Measurements from ENCODE around the gene MAP1B. TPM values are rescaled to one million over a fixed set of nuclear protein-coding genes. Genes with fewer than 3 reads are reported as not detected.
"Not testable (repeated sequence)": the region's sequence is repeated elsewhere in the genome, so short reads cannot be mapped to it uniquely, and the experiment has no call there.

Gene MAP1B
- total RNA-seq, 1 experiment from 2014 or later, result 19.2 TPM

- Histone ChIP-seq H3K4me3 (no peak overlapping the region), H3K27ac (no peak overlapping the region), H3K9me3 (replicated peaks) (no peaks in the 10 kb centered on the region), H3K27me3 (no peaks in the 10 kb centered on the region), H3K36me3 (no peaks in the 10 kb centered on the region), H3K4me1 (no peaks in the 10 kb centered on the region)
- DNase-seq, result no peak
Observed at GRCh38 chr5:72079288-72079687, 28.0 kb upstream of the MAP1B start.

GRCh38 chr5:72082048-72082447 lies 25.2 kb upstream of the MAP1B start:
- no peak overlapping the region for H3K4me3 ChIP-seq
- no peaks in the 10 kb centered on the region for H3K4me1 ChIP-seq
- no peak for DNase-seq
- H3K27me3 ChIP-seq, result no peaks in the 10 kb centered on the region
- H3K9me3 ChIP-seq (replicated peaks), result no peaks in the 10 kb centered on the region
- H3K36me3 ChIP-seq, result no peaks in the 10 kb centered on the region
- H3K27ac ChIP-seq, result no peak overlapping the region

- Histone ChIP-seq H3K36me3 (no peaks in the 10 kb centered on the region), H3K9me3 (replicated peaks) (no peaks in the 10 kb centered on the region), H3K4me3 (no peak overlapping the region), H3K27me3 (no peaks in the 10 kb centered on the region), H3K4me1 (no peaks in the 10 kb centered on the region), H3K27ac (no peak overlapping the region)
- DNase-seq, result no peak
Observed at GRCh38 chr5:72084876-72085275, 22.4 kb upstream of the MAP1B start.

GRCh38 chr5:72085319-72085718 lies 22.0 kb upstream of the MAP1B start:
- Histone ChIP-seq H3K27me3 (no peaks in the 10 kb centered on the region), H3K4me1 (no peaks in the 10 kb centered on the region), H3K9me3 (replicated peaks) (no peaks in the 10 kb centered on the region), H3K36me3 (no peaks in the 10 kb centered on the region), H3K27ac (no peak overlapping the region), H3K4me3 (no peak overlapping the region)
- DNase-seq, result no peak

GRCh38 chr5:72089713-72090112 lies 17.6 kb upstream of the MAP1B start:
- not testable (repeated sequence) for DNase-seq; H3K27me3 ChIP-seq; H3K4me1 ChIP-seq; H3K27ac ChIP-seq; H3K9me3 ChIP-seq (replicated peaks); H3K36me3 ChIP-seq; H3K4me3 ChIP-seq

GRCh38 chr5:72092074-72092473 lies 15.2 kb upstream of the MAP1B start:
- H3K4me1 ChIP-seq, result no peaks in the 10 kb centered on the region
- DNase-seq, result no peak
- no peaks in the 10 kb centered on the region for H3K36me3 ChIP-seq
- H3K27me3 ChIP-seq, result no peaks in the 10 kb centered on the region
- no peak overlapping the region for H3K27ac ChIP-seq
- no peaks in the 10 kb centered on the region for H3K9me3 ChIP-seq (replicated peaks)
- H3K4me3 ChIP-seq, result no peak overlapping the region

GRCh38 chr5:72093217-72093616 lies 14.1 kb upstream of the MAP1B start:
- H3K9me3 ChIP-seq (replicated peaks), result no peaks in the 10 kb centered on the region
- no peaks in the 10 kb centered on the region for H3K27me3 ChIP-seq
- no peak overlapping the region for H3K27ac ChIP-seq
- H3K4me3 ChIP-seq, result no peak overlapping the region
- DNase-seq, result no peak
- no peaks in the 10 kb centered on the region for H3K4me1 ChIP-seq
- no peaks in the 10 kb centered on the region for H3K36me3 ChIP-seq

GRCh38 chr5:72093824-72094223 lies 13.5 kb upstream of the MAP1B start:
- Histone ChIP-seq H3K36me3 (no peaks in the 10 kb centered on the region), H3K27ac (no peak overlapping the region), H3K4me1 (no peaks in the 10 kb centered on the region), H3K9me3 (replicated peaks) (no peaks in the 10 kb centered on the region), H3K4me3 (no peak overlapping the region), H3K27me3 (no peaks in the 10 kb centered on the region)
- DNase-seq, result no peak

- no peak for DNase-seq
- no peaks in the 10 kb centered on the region for H3K4me1 ChIP-seq
- H3K4me3 ChIP-seq, result no peak overlapping the region
- no peaks in the 10 kb centered on the region for H3K27me3 ChIP-seq
- H3K27ac ChIP-seq, result no peak overlapping the region
- H3K36me3 ChIP-seq, result no peaks in the 10 kb centered on the region
- no peaks in the 10 kb centered on the region for H3K9me3 ChIP-seq (replicated peaks)
Observed at GRCh38 chr5:72096602-72097188, 10.6 kb upstream of the MAP1B start.

- DNase-seq, result no peak
- Histone ChIP-seq H3K27me3 (no peaks in the 10 kb centered on the region), H3K4me1 (no peaks in the 10 kb centered on the region), H3K9me3 (replicated peaks) (0 out of 2 replicates have a peak, but pooled peaks cover 5% of the 10 kb centered on the region), H3K36me3 (no peaks in the 10 kb centered on the region), H3K27ac (no peak overlapping the region), H3K4me3 (no peak overlapping the region)
Observed at GRCh38 chr5:72101828-72102227, 5.4 kb upstream of the MAP1B start.

GRCh38 chr5:72106817-72107130 lies 501 bp upstream of the MAP1B start:
- peak overlapping the region; percentile 68 for H3K4me3 ChIP-seq
- no peaks in the 10 kb centered on the region for H3K27me3 ChIP-seq
- H3K4me1 ChIP-seq, result peaks cover 3% of the 10 kb centered on the region; the same call in 1 of the 2 replicates
- no peaks in the 10 kb centered on the region for H3K36me3 ChIP-seq
- no peak for DNase-seq
- H3K27ac ChIP-seq, result no peak overlapping the region
- H3K9me3 ChIP-seq (replicated peaks), result 0 out of 2 replicates have a peak, but pooled peaks cover 5% of the 10 kb centered on the region

GRCh38 chr5:72107901-72108201 lies 576 bp downstream of the MAP1B start:
- H3K9me3 ChIP-seq (replicated peaks), result 0 out of 2 replicates have a peak, but pooled peaks cover 4% of the 10 kb centered on the region
- DNase-seq, result peak; percentile 31 to 45
- no peaks in the 10 kb centered on the region for H3K27me3 ChIP-seq
- H3K4me3 ChIP-seq, result peak overlapping the region; percentile 68
- no peaks in the 10 kb centered on the region for H3K36me3 ChIP-seq
- peaks cover 3% of the 10 kb centered on the region; the same call in 1 of the 2 replicates for H3K4me1 ChIP-seq
- peak overlapping the region; percentile 6; the same call in 1 of the 2 replicates for H3K27ac ChIP-seq

GRCh38 chr5:72108202-72109061 lies 1.2 kb downstream of the MAP1B start:
- no peaks in the 10 kb centered on the region for H3K9me3 ChIP-seq (replicated peaks)
- peak overlapping the region; percentile 6; the same call in 1 of the 2 replicates for H3K27ac ChIP-seq
- H3K36me3 ChIP-seq, result no peaks in the 10 kb centered on the region
- DNase-seq, result peak; percentile 81 to 83
- no peaks in the 10 kb centered on the region for H3K27me3 ChIP-seq
- peaks cover 3% of the 10 kb centered on the region; the same call in 1 of the 2 replicates for H3K4me1 ChIP-seq
- peak overlapping the region; percentile 68 for H3K4me3 ChIP-seq

- Histone ChIP-seq H3K27ac (peak overlapping the region; percentile 1; the same call in 1 of the 2 replicates), H3K4me3 (peak overlapping the region; percentile 68), H3K9me3 (replicated peaks) (no peaks in the 10 kb centered on the region), H3K4me1 (peaks cover 3% of the 10 kb centered on the region; the same call in 1 of the 2 replicates), H3K36me3 (no peaks in the 10 kb centered on the region), H3K27me3 (no peaks in the 10 kb centered on the region)
- no peak for DNase-seq
Observed at GRCh38 chr5:72109062-72109411, 1.8 kb downstream of the MAP1B start.

- Histone ChIP-seq H3K9me3 (replicated peaks) (no peaks in the 10 kb centered on the region), H3K36me3 (no peaks in the 10 kb centered on the region), H3K4me3 (peak overlapping the region; percentile 68), H3K27ac (no peak overlapping the region), H3K4me1 (peaks cover 3% of the 10 kb centered on the region; the same call in 1 of the 2 replicates), H3K27me3 (no peaks in the 10 kb centered on the region)
- DNase-seq, result peak in 1 of 2 experiments; percentile 8
Observed at GRCh38 chr5:72109625-72110024, 2.4 kb downstream of the MAP1B start.

Measured in SJCRH30 (cell line).